ENCODE data around the gene ZNF423.

DNA sequence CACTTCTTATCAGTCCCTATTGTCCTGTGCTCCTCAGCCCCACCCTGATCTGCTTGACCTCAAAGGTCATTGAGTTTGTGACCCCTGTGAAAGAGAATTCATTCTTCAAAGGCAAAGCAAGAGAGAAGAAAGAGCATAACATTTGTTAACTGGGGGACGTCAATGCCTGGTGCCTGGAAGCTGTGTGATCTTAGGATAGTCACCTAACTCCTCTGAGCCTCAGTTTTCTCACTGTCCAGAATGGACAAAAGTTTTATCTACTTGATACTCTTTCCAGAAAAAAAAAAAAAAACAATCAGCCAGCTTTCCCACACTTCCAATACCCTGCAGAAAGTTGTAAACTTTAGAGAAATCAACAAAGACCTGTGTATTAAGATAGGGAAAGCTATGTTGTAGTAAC lies 309.2 kb downstream of the ZNF423 start:
- TF ChIP-seq POLR2A (IDR thresholded peaks at IDR 0.05; ENCODE audit: low read depth, low read length), result no peak
- no peak for TF ChIP-seq POLR2AphosphoS5 (IDR thresholded peaks at IDR 0.05; ENCODE audit: low read depth, low read length)
- TF ChIP-seq POU2F2 (IDR thresholded peaks at IDR 0.05; ENCODE audit: low read depth, low read length), result no peak
- no peak for TF ChIP-seq TAF1 (IDR thresholded peaks at IDR 0.05; ENCODE audit: low read depth, low read length)
- no peak for TF ChIP-seq SPI1 (IDR thresholded peaks at IDR 0.05; ENCODE audit: low read depth, low read length)
- TF ChIP-seq PAX5 (IDR thresholded peaks at IDR 0.05; ENCODE audit: insufficient read depth, low read length, severe bottlenecking), result no peak

Measured in GM12891 (cell line).